Stimulated activated CD8-positive, alpha-beta memory T cell treated with anti-CD3 and anti-CD28 coated beads, Interleukin-7, amount 100 ng/mL, for 4 hours (primary cell): Measurements from ENCODE around the gene INTS2.
"Not testable (repeated sequence)": the region's sequence is repeated elsewhere in the genome, so short reads cannot be mapped to it uniquely, and the experiment has no call there.

Experiments
- DNase-seq, 2 donors: peaks; one replicate each; pipeline ENCODE4 v3.0.0-alpha.2; 2020; ENCODE audit warnings: low read depth in 2 of 2

INTS2 gene, protein sequence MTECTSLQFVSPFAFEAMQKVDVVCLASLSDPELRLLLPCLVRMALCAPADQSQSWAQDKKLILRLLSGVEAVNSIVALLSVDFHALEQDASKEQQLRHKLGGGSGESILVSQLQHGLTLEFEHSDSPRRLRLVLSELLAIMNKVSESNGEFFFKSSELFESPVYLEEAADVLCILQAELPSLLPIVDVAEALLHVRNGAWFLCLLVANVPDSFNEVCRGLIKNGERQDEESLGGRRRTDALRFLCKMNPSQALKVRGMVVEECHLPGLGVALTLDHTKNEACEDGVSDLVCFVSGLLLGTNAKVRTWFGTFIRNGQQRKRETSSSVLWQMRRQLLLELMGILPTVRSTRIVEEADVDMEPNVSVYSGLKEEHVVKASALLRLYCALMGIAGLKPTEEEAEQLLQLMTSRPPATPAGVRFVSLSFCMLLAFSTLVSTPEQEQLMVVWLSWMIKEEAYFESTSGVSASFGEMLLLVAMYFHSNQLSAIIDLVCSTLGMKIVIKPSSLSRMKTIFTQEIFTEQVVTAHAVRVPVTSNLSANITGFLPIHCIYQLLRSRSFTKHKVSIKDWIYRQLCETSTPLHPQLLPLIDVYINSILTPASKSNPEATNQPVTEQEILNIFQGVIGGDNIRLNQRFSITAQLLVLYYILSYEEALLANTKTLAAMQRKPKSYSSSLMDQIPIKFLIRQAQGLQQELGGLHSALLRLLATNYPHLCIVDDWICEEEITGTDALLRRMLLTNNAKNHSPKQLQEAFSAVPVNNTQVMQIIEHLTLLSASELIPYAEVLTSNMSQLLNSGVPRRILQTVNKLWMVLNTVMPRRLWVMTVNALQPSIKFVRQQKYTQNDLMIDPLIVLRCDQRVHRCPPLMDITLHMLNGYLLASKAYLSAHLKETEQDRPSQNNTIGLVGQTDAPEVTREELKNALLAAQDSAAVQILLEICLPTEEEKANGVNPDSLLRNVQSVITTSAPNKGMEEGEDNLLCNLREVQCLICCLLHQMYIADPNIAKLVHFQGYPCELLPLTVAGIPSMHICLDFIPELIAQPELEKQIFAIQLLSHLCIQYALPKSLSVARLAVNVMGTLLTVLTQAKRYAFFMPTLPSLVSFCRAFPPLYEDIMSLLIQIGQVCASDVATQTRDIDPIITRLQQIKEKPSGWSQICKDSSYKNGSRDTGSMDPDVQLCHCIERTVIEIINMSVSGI

GRCh38 chr17:61927208-61928100, at the start of gene INTS2:
TSS of gene INTS2 (minus strand) at chr17:61927982. CDS start at chr17:61926644, 1,338 bp downstream.
- peak; percentile 91 to 94 for DNase-seq

DNA sequence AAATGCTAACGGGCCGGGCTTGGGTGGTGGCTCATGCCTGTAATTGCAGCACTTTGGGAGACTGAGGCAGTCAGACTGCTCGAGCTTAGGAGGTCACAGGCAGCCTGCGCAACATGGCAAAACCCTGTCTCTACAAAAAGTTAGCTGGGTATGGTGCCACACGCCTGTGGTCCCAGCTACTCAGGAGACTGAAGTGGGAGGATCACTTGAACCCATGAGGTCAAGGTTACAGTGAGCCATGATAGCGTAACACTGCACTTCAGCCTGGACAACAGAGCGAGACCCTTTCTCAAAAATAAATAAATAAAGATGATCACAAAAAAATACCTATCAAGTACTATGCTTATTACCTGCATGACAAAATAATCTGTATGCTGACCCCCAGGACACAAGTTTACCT, 46.3 kb upstream of the INTS2 start:
- DNase-seq = no peak

GRCh38 chr17:61972311-61972710, 44.5 kb upstream of the INTS2 start:
- DNase-seq = no peak

DNA sequence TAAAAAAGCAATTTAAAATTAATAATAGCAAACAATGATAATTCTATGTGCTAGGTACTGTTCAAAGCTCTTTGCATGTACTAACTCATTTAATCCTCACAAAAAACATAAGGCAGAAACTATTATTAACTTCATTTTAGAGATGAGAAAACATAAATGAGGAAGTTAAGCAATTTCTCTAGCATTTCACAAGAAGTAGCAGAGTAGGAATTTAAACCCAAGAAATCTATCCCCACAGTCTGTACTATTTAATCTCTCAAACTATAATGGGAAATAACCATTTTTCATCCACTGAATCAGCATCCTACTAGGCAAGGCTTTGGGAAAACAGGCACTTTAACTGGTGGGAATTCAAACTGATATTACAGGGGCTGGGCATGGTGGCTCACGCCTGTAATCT, 42.2 kb upstream of the INTS2 start:
- no peak for DNase-seq

DNA sequence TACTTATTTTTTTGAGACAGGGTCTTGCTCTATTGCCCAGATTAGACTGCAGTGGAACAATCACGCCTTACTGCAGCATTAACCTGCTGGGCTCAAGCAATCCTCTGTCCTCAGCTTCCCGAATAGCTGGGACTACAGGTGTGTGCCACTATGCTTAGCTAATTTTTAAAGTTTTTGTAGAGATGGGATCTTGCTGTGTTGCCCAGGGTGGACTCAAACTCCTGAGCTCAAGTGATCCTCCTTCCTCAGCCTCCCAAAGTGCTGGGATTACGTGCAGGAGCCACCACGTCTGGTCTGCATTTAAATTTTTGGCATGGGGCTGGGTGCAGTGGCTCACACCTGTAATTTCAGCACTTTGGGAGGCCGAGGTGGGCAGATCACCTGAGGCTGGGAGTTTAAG, 41.0 kb upstream of the INTS2 start:
- no peak for DNase-seq

DNA sequence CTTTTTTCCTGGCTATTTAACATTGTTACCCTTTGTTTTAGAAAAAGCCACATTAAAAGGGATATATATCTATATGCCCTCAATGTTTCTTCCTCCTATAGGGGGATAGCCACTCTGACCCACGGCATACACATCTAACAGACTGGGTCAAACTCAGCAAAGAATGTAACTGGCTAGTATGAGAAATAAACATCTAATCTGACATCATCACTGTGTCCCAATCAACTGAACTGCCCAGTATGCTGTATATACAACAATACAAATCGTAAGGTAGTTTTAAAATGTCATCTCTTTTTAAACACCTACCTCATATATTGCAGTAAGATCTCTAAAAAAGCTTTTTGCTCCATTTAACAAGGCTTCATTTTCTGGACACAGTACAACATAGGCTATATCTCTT, 39.9 kb upstream of the INTS2 start:
- no peak for DNase-seq

DNA sequence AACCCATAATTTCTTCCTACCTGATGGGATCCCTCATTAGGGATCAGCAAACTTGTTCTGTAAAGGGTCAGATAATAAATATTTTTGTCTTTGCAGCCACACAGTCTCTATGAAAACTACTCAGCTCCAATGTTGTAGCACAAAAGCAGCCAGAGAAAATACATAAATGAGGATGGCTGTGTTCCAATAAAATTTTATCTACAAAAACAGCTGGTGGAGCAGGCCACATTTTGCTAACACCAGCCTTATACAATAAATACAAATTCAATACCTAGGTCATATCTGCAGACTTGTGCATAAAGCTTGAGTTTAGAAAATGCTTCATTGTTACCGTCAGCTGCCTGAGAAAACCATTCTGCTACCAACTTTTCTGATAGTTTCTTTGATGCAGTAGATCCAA, 38.4 kb upstream of the INTS2 start:
- DNase-seq = no peak

GRCh38 chr17:61955619-61956018, 27.8 kb upstream of the INTS2 start:
- DNase-seq = no peak

DNA sequence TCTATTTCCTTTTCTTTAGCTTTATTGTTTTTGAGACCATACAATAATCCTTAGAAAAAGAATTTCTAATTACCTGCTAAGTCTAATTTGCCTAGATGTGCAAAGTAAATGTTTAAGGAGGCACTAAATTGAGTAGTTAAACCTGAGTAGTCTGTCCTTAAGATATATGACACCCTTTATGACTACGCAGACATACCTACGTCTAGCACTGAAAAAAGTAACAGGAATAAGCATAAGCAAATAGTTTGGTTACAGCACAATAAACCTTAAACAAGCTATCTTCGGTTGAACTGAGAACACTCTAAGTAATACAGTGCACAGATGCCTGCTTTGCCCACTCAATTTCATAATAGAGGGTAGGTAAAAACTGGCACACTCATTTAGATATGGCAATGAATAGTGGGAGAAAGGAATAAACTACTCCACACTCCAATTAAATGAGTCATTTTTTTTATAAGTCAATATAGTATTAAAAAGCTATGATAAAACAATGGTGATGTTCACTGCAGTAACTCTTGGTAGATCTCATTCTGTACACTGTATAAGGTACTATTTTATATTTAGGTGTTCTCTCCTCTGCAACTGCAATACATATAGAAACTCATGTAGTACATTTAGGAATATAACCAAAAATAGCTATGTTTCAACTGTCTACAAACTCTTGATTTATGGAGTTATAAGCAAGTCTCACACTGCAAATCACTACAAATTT, 19.7 kb upstream of the INTS2 start:
- DNase-seq = no peak

GRCh38 chr17:61946359-61946758, 18.6 kb upstream of the INTS2 start:
- no peak for DNase-seq

DNA sequence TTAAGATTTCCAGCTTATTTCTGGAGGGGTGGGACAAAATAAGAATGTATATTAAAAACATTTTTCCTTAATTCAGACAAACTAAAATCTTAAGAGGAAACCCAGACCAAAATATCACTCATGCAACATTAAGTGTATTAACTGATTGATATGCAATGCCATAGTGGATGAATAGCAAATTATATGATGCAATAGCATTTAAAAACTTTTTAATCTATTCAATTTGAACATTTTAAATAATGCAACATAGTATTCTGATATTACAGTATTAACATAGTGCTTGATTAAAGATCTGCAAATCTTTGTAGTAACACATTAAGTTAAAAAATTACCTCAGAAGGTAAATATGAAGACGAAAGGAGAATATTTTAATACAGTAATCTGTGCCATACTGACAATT, 15.3 kb upstream of the INTS2 start:
- no peak for DNase-seq

DNA sequence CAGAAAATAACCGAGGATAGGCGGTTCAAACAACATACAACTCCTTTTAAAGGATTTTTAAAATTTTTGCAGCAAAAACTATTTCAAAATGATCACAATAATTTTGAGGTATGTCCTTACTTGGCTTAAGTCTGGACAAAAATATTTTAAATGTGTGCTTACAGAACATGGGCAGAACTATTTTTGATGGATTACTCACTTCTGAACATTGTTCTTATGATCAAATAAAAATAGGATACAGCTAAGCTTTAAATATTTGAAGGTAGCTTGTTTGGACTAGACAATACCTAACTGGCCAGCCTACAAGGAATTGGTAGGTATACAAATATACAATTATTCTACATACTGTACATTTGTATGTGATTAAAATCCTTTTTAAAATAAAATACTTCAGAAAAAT, 14.3 kb upstream of the INTS2 start:
- DNase-seq = no peak

GRCh38 chr17:61928101-61928436, 287 bp upstream of the INTS2 start:
- DNase-seq = no peak

- no peak for DNase-seq
Measured at GRCh38 chr17:61926826-61927207, 965 bp downstream of the INTS2 start.

DNA sequence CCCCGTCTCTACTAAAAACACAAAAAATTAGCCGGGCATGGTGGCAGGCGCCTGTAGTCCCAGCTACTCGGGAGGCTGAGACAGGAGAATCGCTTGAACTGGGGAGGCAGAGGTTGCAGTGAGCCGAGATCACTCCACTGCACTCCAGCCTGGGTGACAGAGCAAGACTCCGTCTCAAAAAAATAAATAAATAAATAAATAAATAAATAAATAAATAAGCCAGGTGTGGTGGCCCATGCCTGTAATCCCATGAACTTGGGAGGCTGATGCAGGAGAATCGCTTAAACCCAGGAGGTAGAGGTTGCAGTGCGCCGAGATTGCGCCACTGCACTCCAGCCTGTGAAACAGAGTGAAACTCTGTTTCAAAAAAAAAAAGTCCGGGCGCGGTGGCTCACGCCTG, 12.6 kb downstream of the INTS2 start:
- DNase-seq = not testable (repeated sequence)

DNA sequence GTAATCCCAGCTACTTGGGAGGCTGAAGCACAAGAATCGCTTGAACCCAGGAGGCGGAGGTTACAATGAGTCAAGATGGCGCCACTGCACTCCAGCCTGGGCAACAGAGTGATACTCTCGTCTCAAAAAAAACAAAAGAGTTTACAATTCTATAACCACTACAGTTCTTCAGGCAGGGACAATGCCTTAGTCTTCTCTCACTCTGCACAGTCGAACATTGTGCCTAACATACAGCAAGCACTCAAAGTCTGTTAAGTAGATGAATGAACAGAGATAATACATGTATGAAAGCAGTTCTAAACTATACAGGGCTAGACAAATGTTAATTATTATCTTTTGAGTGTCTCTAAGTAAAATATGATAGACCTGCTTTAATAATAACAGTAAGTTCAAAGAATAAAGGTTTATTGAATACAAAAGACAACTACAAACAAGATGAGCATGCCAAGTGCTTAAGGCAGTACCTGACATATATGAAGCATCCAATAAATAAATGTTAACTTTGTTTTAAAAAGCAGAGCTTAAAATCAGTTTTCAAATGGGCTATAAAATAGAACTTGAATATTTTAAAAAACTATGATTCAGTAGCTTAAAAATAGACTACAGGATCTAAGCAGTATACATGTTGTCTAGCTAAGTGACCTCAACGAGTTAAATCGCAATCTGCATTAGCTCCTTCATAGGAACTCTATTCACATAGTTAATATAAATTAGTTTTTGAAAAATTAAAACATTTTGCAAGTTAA, 19.3 kb downstream of the INTS2 start:
- DNase-seq = no peak

DNA sequence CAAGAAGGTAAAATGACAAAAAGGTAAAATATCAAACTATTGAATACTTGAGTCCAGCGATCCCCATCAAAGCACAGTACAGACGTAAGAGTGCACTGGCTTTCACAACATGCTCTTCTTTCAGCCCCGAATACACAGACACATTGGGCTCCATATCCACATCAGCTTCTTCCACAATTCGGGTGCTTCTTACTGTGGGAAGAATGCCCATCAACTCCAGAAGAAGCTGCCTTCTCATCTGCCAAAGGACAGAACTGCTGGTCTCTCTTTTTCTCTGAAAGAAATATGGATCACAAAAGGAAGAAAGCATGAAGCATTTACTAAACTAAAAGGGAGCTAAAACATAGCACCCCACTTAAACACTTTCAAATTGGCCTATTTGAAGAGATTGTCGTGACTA, 20.4 kb downstream of the INTS2 start:
- DNase-seq = no peak

GRCh38 chr17:61904094-61904710, 23.6 kb downstream of the INTS2 start:
- DNase-seq = peak in 1 of 2 donors; percentile 10

DNA sequence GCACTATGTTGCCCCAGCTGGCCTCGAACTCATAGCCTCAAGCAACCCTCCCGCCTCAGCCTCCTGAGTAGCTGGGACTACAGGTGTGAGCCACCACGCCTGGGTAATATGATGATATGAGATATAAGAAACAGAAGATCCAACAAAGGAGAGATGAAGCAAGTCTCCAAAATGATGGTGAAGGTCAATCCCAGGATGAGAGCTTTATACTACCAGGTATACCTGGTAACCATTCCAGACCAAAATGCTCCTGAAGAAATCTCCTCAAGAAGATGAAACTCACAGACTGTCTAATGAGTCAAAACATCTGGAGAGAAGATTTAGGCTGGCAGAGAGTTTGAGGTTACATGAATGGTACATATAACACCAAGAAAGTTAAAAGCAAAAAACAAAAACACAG, 24.5 kb downstream of the INTS2 start:
- no peak for DNase-seq
